HG02884 (cell line): ENCODE measurements around the gene GAB3.

Experiments used
- ATAC-seq: cut with Tn5 transposase; IDR thresholded peaks from one replicate; pipeline ENCODE4 v1.9.1; 2021; ENCODE audit warnings: mild to moderate bottlenecking, moderate library complexity; ENCODE audit not compliant: unreplicated experiment

The GAB3 gene

GRCh38 chrX:154751669-154752271, 893 bp upstream of the GAB3 start:
- ATAC-seq = no peak

DNA sequence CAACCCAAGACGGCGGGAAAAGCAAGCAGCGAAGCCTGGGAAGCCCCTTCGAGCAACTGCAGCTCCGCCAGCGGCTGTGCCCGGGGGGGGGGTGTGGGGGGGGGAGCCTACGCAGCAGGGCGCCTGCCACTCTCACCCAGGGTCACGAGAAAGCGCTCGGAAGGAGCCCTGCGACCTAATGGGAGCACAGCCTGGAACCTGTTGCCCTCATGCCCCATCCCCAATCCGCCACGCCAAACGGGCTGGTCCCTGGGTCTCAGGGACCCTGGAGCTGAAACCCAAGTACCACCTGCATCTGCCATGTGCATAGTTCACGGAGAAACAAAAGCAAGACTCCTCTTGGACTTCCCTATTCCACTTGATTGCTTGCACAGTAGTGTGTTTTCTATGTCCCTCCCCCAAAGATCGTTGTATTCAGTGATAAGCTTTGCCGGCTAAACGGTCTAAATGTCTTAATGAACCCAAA, 359 bp upstream of the GAB3 start:
- ATAC-seq = no peak

GRCh38 chrX:154749856-154750255, 1.0 kb downstream of the GAB3 start:
- no peak for ATAC-seq

GRCh38 chrX:154748712-154749339, 2.1 kb downstream of the GAB3 start:
- peak; percentile 47 for ATAC-seq

DNA sequence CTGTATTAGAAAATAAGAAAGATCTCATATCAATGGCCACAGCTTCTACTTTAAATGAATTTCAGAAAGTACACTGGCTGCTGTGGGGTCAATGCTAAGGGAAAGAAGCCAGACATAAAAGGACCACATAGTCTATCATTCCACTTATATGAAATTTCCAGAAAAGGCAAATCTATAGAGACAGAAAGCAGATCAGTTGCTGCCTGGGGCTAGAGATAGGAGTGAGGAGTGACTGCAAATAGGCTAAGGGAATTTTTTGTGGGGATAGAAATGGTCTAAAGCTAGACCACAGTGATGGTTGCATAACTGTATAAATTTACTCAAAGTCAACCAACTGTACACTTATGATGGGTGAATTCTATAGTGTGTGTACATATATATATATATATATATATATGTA, 8.3 kb downstream of the GAB3 start:
- no peak for ATAC-seq

DNA sequence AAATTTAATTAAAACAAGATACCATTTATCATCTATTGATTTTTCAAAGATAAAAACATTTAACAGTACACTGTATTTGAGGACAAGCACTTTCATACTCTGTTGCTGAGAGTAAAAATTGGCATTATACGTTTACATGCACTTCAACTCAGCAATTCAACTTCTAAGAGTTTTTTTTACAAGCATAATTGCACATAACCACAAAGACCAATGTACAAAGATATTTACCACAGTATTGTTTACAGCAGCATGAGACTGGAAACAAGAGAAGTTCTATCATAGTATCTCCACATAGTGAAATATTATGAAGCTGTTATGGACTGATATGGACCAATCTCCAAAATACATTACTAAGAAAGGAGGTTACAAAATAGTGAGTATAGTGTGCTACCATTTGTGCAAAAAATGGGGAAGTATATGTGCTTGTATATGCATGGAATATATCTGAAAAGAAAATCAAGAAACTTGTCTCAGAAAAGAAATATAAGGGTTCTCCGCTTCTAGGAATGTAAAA, 10.9 kb downstream of the GAB3 start:
- no peak for ATAC-seq

DNA sequence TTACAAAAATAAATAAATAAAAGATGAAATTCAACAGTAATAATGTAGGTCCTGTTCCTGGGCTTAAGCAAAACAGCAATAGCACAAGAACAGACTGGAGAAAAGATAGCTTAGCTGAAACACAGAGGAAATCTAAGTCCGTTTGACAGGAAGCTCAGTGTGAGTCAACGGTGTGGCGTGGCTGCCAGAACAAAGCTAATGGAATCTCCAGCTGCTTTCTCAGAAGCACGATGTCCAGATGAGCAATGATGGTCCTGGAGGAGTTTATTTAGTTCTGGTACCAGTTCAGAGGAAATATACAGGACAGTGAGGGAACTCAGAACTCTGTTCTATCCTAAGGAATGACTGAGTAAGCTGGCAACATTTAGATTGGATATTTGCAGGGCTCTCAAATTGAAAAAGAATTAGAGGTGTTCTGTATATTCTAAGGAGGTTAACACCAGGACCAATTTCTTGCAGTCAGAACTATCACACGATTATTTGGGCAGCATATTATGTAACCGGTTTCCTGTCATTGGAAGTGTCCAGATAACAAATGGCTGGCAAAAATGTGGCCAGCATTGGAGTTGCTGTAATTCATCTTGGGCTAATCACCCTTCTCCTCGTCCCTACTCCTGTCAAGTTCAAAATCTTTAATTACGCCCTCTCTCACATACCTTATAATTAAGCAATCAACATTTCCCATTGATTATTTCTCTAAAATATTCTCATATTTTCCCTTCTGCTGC, 12.7 kb downstream of the GAB3 start:
- ATAC-seq = no peak

DNA sequence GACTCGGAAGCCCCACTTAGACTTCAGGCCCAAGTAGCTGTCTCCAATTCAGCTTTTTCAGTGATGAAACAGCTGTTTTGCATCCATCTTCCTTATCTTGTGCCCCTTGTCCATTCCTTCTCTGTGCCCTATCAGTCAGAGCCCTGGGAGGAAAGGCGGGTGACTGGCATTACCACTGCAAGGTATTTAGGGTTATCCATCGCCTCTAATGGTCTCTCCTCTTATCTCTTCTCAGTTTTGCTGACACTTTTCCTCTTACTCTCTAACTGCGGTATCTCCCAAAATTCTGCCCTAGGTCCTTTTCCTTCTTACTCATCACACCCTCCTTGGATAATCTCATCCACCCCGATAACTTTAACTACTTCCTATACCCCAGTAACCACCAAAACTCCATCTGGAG, 13.7 kb downstream of the GAB3 start:
- ATAC-seq = no peak

DNA sequence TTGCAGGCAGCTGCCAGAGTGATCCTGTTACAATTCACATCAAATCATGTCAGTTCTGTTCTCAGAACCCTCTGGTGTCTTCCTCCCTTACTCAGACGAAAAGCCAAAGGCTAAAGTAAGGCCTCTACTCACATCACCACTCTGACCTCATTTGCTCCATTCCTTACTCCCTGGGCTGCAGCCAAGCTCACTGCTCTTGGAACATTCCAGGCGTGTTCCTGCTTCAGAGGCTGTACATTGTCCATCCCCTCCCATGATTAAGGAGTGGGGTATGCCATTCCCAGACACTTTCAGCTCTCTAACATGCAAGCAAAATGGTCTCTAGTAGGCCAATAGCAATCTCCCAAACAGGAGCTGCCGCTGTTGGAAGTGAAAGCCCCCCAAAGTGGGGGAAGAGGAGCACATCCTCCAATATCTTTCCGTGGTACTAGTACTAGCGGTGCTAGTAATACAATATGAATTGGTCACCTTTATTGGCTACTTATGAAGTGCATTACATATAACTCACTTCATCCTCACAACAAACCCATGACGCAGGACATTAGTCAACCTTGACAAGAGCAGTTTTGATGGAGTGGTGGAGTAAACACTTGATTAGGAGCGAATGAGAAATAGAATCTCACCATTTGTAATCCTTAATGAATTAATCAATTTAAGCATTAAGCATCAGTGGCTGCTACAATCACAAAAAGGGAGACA, 15.0 kb downstream of the GAB3 start:
- no peak for ATAC-seq

GRCh38 chrX:154734061-154734781, 16.7 kb downstream of the GAB3 start:
- ATAC-seq = no peak

DNA sequence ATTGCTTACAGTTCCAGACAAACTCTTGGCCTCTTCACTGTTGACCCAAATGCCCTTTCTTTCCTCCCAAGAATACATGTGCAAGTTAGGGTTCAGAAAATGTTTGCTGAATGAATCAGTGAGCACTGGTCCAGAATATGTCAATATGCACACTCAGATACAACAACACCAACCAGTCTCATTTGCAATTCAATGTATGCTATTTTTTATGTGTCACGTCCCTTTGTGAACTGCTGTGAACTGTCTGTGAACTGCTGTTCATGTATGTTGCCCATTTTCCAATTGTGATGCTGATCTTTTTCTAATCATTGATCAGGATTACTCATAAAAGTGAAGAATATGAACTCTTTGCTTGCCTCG, 17.8 kb downstream of the GAB3 start:
- ATAC-seq = no peak

DNA sequence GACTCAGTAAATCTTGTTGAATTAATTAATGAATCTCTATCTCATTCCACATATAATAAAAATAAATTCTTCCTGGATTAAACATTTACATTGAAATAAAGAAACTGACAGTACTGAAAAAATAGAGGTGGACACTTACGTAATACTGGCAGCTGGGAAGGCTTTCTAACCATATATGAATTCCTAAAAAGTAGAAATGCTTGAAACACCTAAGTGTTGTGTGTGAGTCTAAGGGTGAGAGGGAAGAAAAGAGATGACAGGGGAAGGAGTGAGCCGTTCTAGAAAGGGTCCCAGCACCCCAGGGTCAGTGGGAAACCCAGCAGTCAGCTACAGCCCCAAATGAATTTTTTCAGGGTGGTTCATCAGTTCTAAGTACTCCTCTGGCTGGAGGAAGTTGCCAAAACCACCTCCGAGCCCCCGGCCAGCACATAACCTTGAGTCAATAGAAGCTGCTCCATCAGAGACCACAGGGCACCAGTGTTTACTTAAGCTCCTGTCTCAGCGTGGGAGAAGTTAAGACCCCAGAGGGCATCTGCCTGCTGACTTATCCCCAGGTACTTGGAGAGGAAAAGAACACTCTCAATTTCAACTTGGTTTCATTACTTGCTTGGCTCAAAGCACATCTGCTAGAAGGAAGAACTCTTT, 18.3 kb downstream of the GAB3 start:
- ATAC-seq = no peak

- ATAC-seq = no peak
These were observed 19.0 kb downstream of the GAB3 start for GRCh38 chrX:154731881-154732280.

DNA sequence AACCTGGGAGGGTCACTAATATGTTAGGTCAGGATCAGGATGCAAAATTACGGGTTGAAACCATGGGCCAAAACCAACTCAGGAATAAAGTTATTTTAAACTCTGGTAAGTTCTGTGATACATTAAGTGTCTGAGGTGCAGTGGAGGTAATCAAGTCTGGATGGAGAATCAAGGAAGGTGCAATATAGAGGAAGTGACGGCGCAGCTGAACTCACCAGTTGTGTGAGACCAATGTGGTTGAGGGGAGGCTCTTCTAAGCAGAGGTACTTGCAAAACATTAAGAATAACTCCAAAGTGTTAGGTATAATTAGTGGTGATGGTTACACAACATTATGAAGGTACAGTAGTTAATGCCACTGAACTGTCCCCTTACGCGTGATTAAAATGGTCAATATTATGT, 19.7 kb downstream of the GAB3 start:
- no peak for ATAC-seq

DNA sequence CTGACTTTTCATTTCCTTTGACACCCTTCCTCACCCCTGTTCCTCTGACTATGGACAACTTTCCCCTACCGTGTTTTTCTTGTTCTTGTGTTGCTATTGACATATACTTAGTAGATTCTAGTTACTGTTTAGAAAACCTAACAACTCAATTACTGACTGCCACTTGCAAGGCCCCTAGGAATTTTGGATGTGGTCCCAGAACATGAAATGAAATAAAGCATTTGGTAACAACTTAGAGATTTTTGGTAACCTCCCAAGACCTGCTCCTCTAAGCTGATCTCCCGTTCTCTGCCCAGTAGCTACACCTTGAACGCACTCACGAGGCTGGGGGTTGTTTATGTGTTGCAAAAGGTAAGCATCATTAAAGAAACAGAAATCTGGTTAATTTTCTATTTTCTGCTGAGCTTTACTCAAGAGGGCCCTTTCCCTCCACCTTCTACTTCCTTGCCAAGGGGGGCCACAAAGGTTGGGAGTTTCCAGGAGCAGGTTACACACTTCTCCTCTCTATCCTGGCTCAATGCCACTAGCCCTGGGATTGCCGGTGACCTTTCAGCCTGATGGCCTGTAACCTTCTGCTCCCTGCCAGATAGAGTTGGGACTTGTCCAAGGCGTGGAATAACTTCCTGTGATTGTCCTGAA, 20.5 kb downstream of the GAB3 start:
- no peak for ATAC-seq

- no peak for ATAC-seq
These were observed 21.4 kb downstream of the GAB3 start for GRCh38 chrX:154729439-154729838.

- no peak for ATAC-seq
These were observed 22.3 kb downstream of the GAB3 start for GRCh38 chrX:154728431-154729190.

- ATAC-seq = no peak
These were observed 23.0 kb downstream of the GAB3 start for GRCh38 chrX:154727871-154728270.

- ATAC-seq = no peak
These were observed 23.5 kb downstream of the GAB3 start for GRCh38 chrX:154727418-154727817.
